HepG2 (cell line): Measurements from ENCODE around the gene PRR12. TPM values are rescaled to one million over a fixed set of nuclear protein-coding genes. Genes with fewer than 3 reads are reported as not detected.

Source experiments
- GLI4 ChIP-seq: sonication (generic); formaldehyde crosslinking; IDR thresholded peaks from 2 replicates; pipeline ENCODE4 v1.5.1; 2020; ENCODE audit warnings: missing genetic modification reagents, mild to moderate bottlenecking, moderate library complexity, borderline replicate concordance
- HDAC1 ChIP-seq: sonication (generic); formaldehyde crosslinking; IDR thresholded peaks from 2 replicates; pipeline ENCODE4 v1.5.1; 2020; ENCODE audit warnings: mild to moderate bottlenecking, missing genetic modification reagents
- HIVEP1 ChIP-seq: sonication (generic); formaldehyde crosslinking; IDR thresholded peaks from 2 replicates; pipeline ENCODE4 v1.4.0; 2020; ENCODE audit warnings: mild to moderate bottlenecking, missing genetic modification reagents
- IKZF4 ChIP-seq: sonication (generic); formaldehyde crosslinking; IDR thresholded peaks from 2 replicates; pipeline ENCODE4 v1.5.1; 2020; ENCODE audit warnings: borderline replicate concordance, mild to moderate bottlenecking, low read depth, missing genetic modification reagents; ENCODE audit errors: not compliant biosample characterization
- MAFG ChIP-seq: sonication (generic); formaldehyde crosslinking; IDR thresholded peaks from 2 replicates; pipeline ENCODE4 v1.5.1; 2020; ENCODE audit warnings: mild to moderate bottlenecking, missing genetic modification reagents
- MIXL1 ChIP-seq: IDR thresholded peaks from 2 replicates; pipeline ENCODE4 v1.6.1; 2016
- MXD4 ChIP-seq: IDR thresholded peaks from 2 replicates; pipeline ENCODE4 v1.6.1; 2016; ENCODE audit warnings: mild to moderate bottlenecking, missing biosample characterization, missing genetic modification reagents
- PITX1 ChIP-seq: sonication (generic); formaldehyde crosslinking; IDR thresholded peaks from 2 replicates; pipeline ENCODE4 v1.5.1; 2020; ENCODE audit warnings: mild to moderate bottlenecking, missing genetic modification reagents
- RBFOX2 ChIP-seq: fragments of 200-400 bp; formaldehyde crosslinking; IDR thresholded peaks from 2 replicates; pipeline ENCODE4 v1.6.1; 2017; ENCODE audit warnings: low read depth, mild to moderate bottlenecking, low read length
- RFXAP ChIP-seq: sonication (generic); formaldehyde crosslinking; IDR thresholded peaks from 2 replicates; pipeline ENCODE4 v1.4.0; 2020; ENCODE audit warnings: missing genetic modification reagents, borderline replicate concordance
- SP1 ChIP-seq, 2 experiments: fragments of 450-650 bp in 1 of 2; sonication (generic) in 1 of 2; formaldehyde crosslinking in 1 of 2; IDR thresholded peaks; 2 replicates each; pipeline versions ENCODE4 v1.4.0 to v1.6.1; 2016 to 2020; ENCODE audit warnings: missing genetic modification reagents in 1 of 2
- TARDBP ChIP-seq: sonication (generic); formaldehyde crosslinking; IDR thresholded peaks from 2 replicates; pipeline ENCODE4 v1.8.0; 2022; ENCODE audit warnings: mild to moderate bottlenecking, missing genetic modification reagents
- YY1 ChIP-seq: IDR thresholded peaks from 2 replicates; pipeline ENCODE4 v1.6.1; 2011; ENCODE audit warnings: low read length, low read depth, moderate library complexity, mild to moderate bottlenecking; ENCODE audit not compliant: insufficient read depth, insufficient replicate concordance
- ZFX ChIP-seq: sonication (generic); formaldehyde crosslinking; IDR thresholded peaks from 2 replicates; pipeline ENCODE4 v1.4.0; 2020; ENCODE audit warnings: mild to moderate bottlenecking, low read depth, missing genetic modification reagents, moderate library complexity
- ZKSCAN1 ChIP-seq: fragments of 150-350 bp; IDR thresholded peaks from 2 replicates; pipeline ENCODE4 v1.6.1; 2014; ENCODE audit warnings: low read length
- ZNF180 ChIP-seq: sonication (generic); formaldehyde crosslinking; IDR thresholded peaks from 2 replicates; pipeline ENCODE4 v1.4.0; 2020; ENCODE audit warnings: low read depth, missing genetic modification reagents, borderline replicate concordance
- ZNF563 ChIP-seq: sonication (generic); formaldehyde crosslinking; IDR thresholded peaks from 2 replicates; pipeline ENCODE4 v1.8.0; 2022; ENCODE audit warnings: mild to moderate bottlenecking, moderate library complexity, missing genetic modification reagents
- ZNF670 ChIP-seq: sonication (generic); formaldehyde crosslinking; IDR thresholded peaks from 2 replicates; pipeline ENCODE4 v1.8.0; 2022; ENCODE audit warnings: mild to moderate bottlenecking, missing genetic modification reagents, borderline replicate concordance
- ZZZ3 ChIP-seq: sonication (generic); formaldehyde crosslinking; IDR thresholded peaks from 2 replicates; pipeline ENCODE4 v1.4.0; 2020; ENCODE audit warnings: missing genetic modification reagents, mild to moderate bottlenecking, borderline replicate concordance
- polyA plus RNA-seq, 8 experiments: library from polyadenylated mRNA; depleted of rRNA in 3 of 8; stranded (reverse) in 7 of 8; unstranded in 1 of 8; fragments of >200 nt; fragmentation: Illumina TruSeq in 4 of 8; extraction: Trizol in 4 of 8; gene quantifications; 2 replicates each; pipeline versions ENCODE4 v1.2.1 to v1.2.3, GENCODE V29; 2011 to 2016; ENCODE audit warnings: low read depth in 4 of 8, missing spikeins in 1 of 8, mixed read lengths in 1 of 8; ENCODE audit not compliant: insufficient read depth in 1 of 8
- total RNA-seq, 5 experiments: library from RNA; depleted of rRNA; stranded (reverse); fragments of >200 nt; fragmentation: Illumina TruSeq; extraction: Trizol; gene quantifications; 2 replicates each; pipeline ENCODE4 v1.2.3, GENCODE V29; 2016; ENCODE audit warnings: low read depth in 1 of 5
- TF ChIP-seq, protein P1 (sequence below): sonication (generic); formaldehyde crosslinking; IDR thresholded peaks from 2 replicates; pipeline ENCODE4 v1.8.1; 2023; ENCODE audit warnings: mild to moderate bottlenecking, moderate library complexity, missing genetic modification reagents
- TF ChIP-seq, protein P2 (sequence below): sonication (generic); formaldehyde crosslinking; IDR thresholded peaks from 2 replicates; pipeline ENCODE4 v1.4.0; 2020; ENCODE audit warnings: missing genetic modification reagents, borderline replicate concordance
- TF ChIP-seq, protein P3 (sequence below), 2 experiments: sonication (generic) in 1 of 2; formaldehyde crosslinking in 1 of 2; IDR thresholded peaks; 2 replicates each; pipeline versions ENCODE4 v1.4.0 to v1.6.1; 2018 to 2020; ENCODE audit warnings: missing genetic modification reagents in 2 of 2, borderline replicate concordance in 1 of 2, low read depth in 1 of 2, mild to moderate bottlenecking in 1 of 2, missing biosample characterization in 1 of 2

Gene PRR12
- total and polyA plus RNA-seq, 2 of the 13 experiments (the other 11 are each of a cell fraction or from before 2014, with no cell fraction given): 0.62 to 1.5 TPM

DNA sequence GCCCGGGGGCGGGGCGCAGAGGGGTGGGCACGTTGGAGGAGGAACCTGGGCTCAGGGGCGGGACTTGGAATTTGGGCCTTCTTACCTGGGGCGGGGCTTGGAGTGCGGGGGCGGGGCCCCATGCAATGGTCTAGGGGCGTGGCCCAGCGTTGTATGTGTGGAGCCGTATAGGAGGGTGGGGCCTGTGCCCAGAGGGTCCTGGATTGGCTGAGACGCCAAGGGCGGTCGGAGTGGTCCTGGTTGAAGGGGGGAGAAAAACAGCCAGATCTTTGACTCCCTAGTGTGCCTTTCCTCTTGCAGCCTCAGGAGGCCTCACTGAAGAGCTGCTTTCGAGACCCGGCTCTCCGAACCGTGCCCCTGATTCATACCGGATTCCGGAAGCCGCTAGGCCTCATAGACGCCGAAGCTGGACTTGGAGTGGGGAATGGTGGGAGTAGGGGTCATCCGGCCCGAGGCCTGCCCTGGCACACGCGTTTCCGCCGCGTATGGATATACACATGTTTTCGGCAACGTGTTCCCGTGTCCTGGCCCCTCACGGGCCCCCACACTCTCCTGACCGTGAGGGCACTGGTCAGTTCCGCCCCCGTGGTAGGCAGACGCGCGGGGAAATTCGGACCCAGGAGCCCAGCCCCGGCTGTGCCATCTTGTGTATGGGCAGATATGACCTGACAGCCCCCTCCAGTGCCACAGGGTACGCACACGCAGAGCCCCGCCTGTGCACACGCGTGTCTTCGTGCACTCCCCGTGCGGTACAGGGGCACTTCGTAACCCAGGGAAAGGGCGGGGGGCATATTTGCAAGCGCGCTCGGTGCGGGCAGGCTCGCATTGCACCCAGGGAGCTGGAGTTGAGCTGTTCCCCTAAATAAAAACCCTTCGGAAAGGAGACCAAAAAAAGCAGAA is 661 bp upstream of the PRR12 start (continued):
- TF ChIP-seq ZFX (peak; percentile 97), HIVEP1 (peak; percentile 75), ZKSCAN1 (no peak), ZNF180 (CRISPR knock-in tag) (no peak), RFXAP (CRISPR knock-in tag) (peak; percentile 78), ZZZ3 (no peak), SP1 (IDR thresholded peaks at IDR 0.05) (no peak), SP1 (CRISPR knock-in tag; IDR thresholded peaks at IDR 0.05) (peak; percentile 87), GLI4 (CRISPR knock-in tag) (peak; percentile 65; the same call in 1 of the 2 replicates), ZNF563 (CRISPR knock-in tag) (peak; percentile 93), MIXL1 (CRISPR knock-in tag) (peak; percentile 13; the same call in 1 of the 2 replicates), RBFOX2 (peak; percentile 83), MXD4 (CRISPR knock-in tag) (peak; percentile 69), ZNF670 (CRISPR knock-in tag) (0 out of 2 replicates have a peak, but pooled peaks have one; percentile 44), TARDBP (CRISPR knock-in tag) (peak; percentile 52; the same call in 1 of the 2 replicates), IKZF4 (CRISPR knock-in tag) (peak; percentile 84), MAFG (CRISPR knock-in tag) (no peak), HDAC1 (CRISPR knock-in tag) (peak; percentile 70; the same call in 1 of the 2 replicates), YY1 (peak; percentile 29), PITX1 (CRISPR knock-in tag) (peak; percentile 54; the same call in 1 of the 2 replicates)
- TF ChIP-seq, protein P1, sequence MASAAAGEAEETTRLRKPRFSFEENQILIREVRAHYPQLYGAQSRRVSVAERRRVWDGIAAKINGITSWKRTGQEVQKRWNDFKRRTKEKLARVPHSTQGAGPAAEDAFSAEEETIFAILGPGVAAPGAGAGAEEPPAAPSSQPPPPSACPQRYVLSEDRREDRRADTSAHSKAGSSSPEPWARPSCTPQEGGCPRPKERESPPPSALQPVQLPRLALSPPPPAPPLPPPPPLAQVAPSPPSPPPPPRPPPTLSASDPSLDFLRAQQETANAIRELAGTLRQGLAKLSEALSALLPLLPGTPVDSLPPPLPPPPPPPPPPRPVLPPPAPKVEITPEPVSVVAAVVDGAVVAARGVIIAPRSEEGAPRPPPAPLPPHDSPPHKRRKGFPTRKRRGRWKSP (CRISPR knock-in tag): no peak
- TF ChIP-seq, protein P2, sequence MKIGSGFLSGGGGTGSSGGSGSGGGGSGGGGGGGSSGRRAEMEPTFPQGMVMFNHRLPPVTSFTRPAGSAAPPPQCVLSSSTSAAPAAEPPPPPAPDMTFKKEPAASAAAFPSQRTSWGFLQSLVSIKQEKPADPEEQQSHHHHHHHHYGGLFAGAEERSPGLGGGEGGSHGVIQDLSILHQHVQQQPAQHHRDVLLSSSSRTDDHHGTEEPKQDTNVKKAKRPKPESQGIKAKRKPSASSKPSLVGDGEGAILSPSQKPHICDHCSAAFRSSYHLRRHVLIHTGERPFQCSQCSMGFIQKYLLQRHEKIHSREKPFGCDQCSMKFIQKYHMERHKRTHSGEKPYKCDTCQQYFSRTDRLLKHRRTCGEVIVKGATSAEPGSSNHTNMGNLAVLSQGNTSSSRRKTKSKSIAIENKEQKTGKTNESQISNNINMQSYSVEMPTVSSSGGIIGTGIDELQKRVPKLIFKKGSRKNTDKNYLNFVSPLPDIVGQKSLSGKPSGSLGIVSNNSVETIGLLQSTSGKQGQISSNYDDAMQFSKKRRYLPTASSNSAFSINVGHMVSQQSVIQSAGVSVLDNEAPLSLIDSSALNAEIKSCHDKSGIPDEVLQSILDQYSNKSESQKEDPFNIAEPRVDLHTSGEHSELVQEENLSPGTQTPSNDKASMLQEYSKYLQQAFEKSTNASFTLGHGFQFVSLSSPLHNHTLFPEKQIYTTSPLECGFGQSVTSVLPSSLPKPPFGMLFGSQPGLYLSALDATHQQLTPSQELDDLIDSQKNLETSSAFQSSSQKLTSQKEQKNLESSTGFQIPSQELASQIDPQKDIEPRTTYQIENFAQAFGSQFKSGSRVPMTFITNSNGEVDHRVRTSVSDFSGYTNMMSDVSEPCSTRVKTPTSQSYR: 0 out of 2 replicates have a peak, but pooled peaks have one; percentile 38
- TF ChIP-seq, protein P3, sequence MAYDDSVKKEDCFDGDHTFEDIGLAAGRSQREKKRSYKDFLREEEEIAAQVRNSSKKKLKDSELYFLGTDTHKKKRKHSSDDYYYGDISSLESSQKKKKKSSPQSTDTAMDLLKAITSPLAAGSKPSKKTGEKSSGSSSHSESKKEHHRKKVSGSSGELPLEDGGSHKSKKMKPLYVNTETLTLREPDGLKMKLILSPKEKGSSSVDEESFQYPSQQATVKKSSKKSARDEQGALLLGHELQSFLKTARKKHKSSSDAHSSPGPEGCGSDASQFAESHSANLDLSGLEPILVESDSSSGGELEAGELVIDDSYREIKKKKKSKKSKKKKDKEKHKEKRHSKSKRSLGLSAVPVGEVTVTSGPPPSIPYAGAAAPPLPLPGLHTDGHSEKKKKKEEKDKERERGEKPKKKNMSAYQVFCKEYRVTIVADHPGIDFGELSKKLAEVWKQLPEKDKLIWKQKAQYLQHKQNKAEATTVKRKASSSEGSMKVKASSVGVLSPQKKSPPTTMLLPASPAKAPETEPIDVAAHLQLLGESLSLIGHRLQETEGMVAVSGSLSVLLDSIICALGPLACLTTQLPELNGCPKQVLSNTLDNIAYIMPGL (CRISPR knock-in tag; IDR thresholded peaks at IDR 0.05; ENCODE audit: borderline replicate concordance in 1 of 2, low read depth in 1 of 2): peak; percentile 35 to 68
